Measurements from ENCODE around the gene KCNMA1.

Gene KCNMA1

GRCh38 chr10:77315496-77316129 is 322.0 kb downstream of the KCNMA1 start:
- no peak for FAIRE-seq

- no peak for FAIRE-seq
Observed at GRCh38 chr10:77313066-77313750, 324.4 kb downstream of the KCNMA1 start.

GRCh38 chr10:77311186-77311585 is 326.4 kb downstream of the KCNMA1 start:
- no peak for FAIRE-seq

DNA sequence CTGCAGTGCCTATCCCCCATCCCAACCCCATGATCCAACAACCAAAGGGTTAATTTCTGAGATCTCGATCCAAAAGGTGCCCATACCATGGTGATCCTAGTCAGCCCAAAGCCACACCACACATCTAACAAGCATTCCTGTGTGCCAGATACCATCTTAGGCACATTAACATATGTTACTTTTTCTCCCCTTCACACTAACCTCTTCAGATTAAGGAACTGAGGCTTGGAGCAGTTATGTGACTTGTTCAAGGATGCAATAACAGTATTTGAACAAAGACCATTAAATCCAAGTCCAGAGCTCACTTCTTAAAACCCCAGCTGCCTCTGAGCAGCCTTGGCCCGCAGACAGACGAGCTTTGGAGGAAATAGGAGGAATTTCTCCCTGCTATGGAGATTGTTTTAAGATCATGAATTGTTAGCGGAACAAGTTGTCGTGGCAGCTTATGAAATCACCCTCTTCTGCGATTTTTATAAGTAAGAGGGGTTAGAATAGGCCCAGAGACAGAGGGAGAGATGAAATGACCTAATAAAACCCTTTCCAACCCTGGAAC is 327.2 kb downstream of the KCNMA1 start:
- FAIRE-seq, result no peak

DNA sequence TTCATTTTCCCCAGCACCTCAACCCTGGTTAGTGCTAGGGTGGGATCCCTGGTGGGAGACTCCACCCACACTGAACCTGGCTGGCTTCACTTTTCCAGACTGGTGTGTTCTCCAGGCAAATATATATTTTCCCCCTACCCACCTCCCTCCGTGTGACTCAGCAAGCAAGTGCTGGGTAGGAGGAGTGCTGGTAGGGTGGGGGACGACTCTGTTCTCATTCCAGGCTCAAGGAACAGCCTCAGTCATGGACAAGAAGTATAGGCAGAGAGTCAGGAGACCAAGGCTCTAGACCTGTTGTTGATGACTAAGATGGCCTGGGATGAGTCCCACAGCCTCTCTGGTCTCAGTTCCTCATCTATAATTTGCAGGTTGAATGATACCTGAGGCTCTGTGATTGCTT is 328.1 kb downstream of the KCNMA1 start:
- FAIRE-seq, result no peak

DNA sequence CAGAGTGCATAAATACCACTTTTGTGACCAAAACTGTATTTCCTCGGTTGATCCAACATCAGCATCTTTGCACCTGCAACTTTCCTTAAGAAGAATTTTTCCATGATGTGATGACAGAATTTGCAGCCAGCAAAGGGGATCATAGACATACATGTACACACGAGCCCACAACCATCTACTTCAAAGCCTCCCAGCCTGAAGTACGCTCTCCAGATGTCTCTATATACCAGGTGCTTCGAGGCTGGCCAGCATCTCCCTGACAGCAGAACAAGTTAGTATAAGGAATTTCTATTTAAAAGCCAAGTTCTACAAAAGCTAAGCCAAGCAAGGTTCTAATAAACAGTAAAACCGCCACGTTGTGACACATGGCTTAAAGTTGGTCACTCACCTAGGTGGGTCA is 328.5 kb downstream of the KCNMA1 start:
- no peak for FAIRE-seq

DNA sequence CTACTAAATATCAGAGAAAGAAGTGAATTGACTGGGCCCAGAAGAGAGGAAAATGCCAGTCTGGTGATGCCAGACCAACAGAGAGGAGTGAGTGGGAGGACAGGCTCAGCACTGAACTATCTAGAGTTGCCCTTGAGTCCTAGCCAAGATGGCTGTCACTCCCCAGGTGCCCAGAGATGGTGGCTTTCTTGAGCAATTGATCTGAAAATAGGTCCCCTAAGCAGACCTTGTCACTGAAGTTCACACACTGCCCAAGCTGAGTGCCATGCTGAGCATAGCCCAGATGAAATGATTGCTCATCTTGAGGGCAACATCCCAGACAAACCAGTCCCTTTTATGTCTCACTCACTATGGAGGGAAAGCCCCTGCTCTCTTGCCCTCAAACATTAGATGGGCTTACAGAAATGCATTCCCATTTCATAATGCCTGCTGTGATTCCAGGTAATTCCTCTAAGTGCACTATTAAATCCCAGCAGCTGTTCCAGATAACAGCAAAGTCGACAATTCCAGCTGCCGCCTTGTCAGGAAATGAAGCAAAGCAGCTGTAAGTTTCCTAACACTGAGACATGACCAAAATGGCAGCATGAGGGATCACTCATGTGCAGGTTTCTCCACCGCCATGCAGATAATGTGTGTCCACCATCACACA is 329.4 kb downstream of the KCNMA1 start:
- FAIRE-seq, result no peak

DNA sequence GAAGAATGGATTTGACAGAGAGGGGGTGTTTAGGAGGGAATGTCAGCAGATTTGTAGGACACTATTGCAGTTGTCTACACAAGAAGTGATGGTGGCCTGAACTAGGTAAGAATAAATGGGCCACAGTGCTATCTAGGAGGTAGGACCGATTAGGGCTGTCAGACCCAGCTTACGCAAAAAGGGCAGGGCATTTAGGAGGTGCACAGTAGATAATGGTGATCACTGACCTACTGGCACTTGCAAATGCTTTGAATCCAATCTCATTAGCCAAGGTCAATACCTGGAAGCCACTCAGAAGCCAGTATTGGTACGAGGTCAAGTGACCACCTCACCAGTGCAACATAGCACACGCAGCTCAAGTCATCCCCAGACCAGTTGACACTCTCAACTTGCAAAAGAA is 330.9 kb downstream of the KCNMA1 start:
- FAIRE-seq, result no peak

- no peak for FAIRE-seq
Observed at GRCh38 chr10:77305650-77306632, 331.7 kb downstream of the KCNMA1 start.

GRCh38 chr10:77304192-77304591 is 333.4 kb downstream of the KCNMA1 start:
- no peak for FAIRE-seq

- no peak for FAIRE-seq
Observed at GRCh38 chr10:77301305-77301730, 336.3 kb downstream of the KCNMA1 start.

DNA sequence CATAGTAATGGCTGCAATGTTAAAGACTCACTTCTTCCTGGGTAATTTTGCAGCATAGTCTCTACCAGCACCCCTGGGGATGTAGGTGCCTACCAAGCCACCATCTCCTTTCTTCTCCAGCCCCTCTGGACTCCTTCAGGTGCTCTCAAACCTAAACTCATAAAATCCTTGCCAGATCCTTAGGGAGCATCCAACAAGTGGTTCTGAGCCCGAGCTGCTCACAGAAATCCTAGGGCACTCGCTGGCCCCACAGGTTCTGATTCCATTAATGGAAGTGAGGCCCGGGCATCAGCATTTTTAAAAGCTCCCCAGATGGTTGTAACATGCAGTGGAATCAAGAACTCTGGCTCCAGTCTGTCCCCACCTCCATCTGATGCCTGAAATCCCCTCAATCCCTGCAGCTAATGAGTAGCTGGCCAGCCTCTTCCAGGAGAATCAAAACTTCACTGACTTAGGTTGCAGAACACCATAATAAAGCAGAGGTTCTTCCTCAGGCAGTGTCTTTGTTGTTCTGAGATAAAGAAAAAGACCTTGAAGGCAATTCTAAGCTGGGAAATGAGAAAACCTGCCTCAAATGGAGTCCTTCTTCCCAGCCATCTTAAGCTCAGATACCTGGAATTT is 336.8 kb downstream of the KCNMA1 start:
- FAIRE-seq, result no peak

DNA sequence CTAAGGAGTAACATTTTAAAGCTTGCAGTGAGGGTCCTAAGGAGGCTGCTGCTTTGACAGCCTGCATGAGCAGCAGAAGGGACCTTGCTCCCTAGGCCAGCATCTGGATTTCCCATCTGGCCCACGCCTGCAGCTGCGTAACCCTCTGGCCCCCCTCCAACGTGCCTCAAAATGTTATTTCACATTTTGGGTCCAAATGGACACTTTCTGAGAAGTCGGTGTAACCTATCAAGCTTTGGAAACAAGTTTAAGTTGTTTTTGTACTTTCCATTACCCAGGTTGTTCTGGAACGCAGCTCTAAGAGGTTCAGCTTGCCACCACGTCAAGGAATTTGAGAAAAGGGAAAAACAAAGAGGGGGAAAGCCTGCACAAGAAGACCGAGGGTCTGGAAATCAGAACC is 338.3 kb downstream of the KCNMA1 start:
- no peak for FAIRE-seq

- FAIRE-seq, result no peak
Observed at GRCh38 chr10:77297393-77297739, 340.2 kb downstream of the KCNMA1 start.

DNA sequence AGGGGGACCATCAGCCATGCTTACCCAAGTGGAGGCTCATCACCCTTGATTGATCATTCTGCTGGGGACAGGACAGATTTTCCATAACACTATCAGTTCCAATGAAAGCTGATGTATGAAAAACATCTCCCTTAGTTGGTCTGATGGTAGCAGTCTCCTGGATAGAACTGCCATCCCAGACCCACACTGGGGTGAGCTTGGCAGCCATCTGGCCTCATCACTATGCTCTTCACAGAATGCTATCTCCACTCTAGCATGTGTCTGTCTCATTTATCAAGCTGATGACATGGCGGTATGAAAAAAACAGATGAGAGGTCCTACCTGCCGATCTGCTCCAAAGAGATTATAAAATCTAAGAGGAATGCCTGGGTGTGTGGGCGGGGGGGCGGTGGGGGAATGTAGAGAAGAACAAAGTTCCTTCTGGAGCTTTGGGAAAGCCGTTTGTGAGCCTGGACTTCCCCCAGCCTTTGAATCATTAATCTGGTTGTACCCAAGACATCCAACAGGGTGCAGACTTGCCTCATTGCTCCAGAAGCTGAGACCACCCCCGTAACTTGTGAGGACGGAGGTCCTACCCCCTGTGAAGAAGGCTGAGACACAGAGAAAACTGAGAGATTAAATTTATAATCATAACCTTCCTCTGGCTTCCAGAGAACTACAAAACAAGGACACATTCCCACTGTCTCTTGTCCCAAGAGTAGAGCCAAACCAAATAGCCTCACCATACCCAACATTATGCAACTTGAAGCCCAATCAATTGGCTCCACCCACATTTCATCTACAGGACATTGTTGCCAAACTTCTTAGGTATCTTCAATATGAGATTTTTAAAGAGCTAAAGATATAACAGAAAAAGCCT is 340.8 kb downstream of the KCNMA1 start:
- no peak for FAIRE-seq

DNA sequence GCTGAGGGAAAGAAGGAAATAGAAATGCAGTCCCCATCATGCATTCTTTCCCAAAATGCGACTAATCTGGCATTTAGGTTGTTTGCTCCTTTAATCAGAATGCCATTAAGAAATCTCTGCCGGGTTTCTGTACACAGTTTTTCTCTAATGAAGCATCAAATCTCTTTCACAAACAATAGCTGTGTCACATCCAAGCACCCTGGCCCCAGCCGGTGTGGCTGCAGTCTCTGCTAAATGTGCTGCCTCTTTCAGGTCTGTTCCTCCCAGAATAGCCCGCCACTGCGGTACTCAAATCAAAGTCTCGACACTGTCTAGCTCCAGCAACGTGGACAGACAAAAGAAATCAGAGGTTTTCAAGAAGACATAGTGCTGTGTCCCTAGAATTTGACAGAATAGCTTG is 343.8 kb downstream of the KCNMA1 start:
- FAIRE-seq, result no peak

DNA sequence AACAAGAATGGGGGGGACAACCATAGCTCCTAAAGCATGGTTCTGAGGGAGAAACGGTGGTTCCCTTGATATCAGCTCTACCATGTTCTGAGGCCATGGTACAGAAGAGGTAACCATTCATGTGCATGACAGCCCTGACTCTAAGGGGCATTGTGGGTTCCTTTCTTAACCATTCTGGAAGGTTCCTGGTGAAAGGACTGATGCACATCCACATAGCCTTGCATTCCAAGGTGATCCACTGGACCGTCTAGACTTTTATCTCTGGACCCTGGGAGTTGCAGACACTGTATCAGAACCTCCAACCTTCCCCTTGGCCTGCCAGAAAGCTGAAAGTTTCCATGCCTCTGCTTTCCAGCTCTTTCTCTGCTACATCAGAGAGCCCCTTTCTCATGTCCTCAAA is 344.3 kb downstream of the KCNMA1 start:
- no peak for FAIRE-seq

DNA sequence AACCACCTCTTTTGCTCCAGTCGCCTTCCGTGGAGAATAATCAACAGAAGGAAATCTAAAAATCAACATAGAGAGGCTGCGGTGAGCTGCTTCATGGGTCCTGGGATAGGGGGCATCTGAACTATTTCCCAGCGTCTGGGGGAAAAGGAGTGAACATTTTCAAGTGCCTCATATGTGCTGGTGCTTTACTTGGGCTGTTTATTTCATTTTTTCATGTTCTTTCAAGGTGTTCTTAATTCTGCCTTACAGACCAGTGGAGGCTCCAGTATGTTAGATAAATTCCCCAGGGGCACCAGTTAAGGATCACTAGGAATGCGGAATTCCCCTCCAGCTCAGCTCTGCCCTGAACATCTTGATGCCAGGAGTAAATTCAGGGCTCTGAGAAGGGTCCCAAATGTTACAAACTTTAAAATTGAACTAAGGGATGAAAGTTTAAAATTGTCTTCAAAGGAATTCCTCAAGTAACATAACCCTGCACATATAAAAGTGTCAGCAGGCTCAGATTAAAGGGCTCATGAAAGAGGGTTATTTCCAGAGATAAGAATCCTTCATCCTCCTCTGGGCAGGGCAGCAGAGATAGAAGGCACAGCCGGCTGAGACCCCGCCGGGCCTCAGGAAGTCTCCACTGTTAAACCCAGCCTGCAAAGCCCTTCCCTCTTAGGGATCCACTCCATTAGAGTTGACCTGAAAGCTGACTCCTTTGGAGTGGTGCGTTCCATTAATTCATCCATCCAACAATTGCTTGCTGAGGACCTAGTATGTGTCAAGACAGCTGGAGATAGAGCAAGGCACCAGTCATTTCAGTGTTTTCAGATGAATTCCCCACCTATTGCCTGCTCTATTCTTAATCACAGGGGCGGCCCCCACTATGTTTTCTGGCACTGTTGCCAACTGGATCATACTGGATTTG is 345.8 kb downstream of the KCNMA1 start:
- FAIRE-seq, result no peak

GRCh38 chr10:77290528-77291155 is 347.0 kb downstream of the KCNMA1 start:
- no peak for FAIRE-seq

- FAIRE-seq, result no peak
Observed at GRCh38 chr10:77289790-77290189, 347.8 kb downstream of the KCNMA1 start.
